H1 (cell line): ENCODE data around the gene CRHR1. TPM values are rescaled to one million over a fixed set of nuclear protein-coding genes. Genes with fewer than 3 reads are reported as not detected.
A peak's percentile ranks its signal among the peaks of the same experiment; 100 is the strongest.

Source experiments
- CBX5 ChIP-seq: fragments of 300-800, 300-1000 bp; sonication (generic); IDR thresholded peaks from 2 replicates; pipeline ENCODE4 v1.7.1; 2016; ENCODE audit warnings: antibody characterized with exemption, low read length, low read depth
- GTF2F1 ChIP-seq: IDR thresholded peaks from 2 replicates; pipeline ENCODE4 v1.6.1; 2012; ENCODE audit warnings: low read depth, low read length, improper control_type of control experiment, borderline replicate concordance
- KDM4A ChIP-seq: IDR thresholded peaks from one replicate; pipeline ENCODE4 v1.7.1; 2012; ENCODE audit warnings: low read depth, mild to moderate bottlenecking, moderate library complexity, low read length, inconsistent platforms; ENCODE audit not compliant: severe bottlenecking
- NRF1 ChIP-seq: IDR thresholded peaks from 2 replicates; pipeline ENCODE4 v1.6.1; 2011; ENCODE audit warnings: mild to moderate bottlenecking, low read depth, low read length, improper control_type of control experiment
- POLR2A ChIP-seq, 2 experiments: IDR thresholded peaks; 1 replicate in 1 of 2; 2 replicates in 1 of 2; pipeline ENCODE4 v1.6.1; 2011; ENCODE audit warnings: low read depth in 2 of 2, low read length in 2 of 2, mild to moderate bottlenecking in 2 of 2; ENCODE audit errors: control extremely low read depth in 1 of 2
- RNF2 ChIP-seq: fragments of 200-900, 300-1000 bp; sonication (generic); IDR thresholded peaks from 2 replicates; pipeline ENCODE4 v1.7.1; 2016; ENCODE audit warnings: borderline replicate concordance, low read depth, mild to moderate bottlenecking, antibody characterized with exemption, low read length; ENCODE audit not compliant: poor library complexity, severe bottlenecking; ENCODE audit errors: missing control alignments
- RXRA ChIP-seq: IDR thresholded peaks from 2 replicates; pipeline ENCODE4 v1.6.1; 2011; ENCODE audit warnings: low read depth, mild to moderate bottlenecking, low read length, moderate library complexity; ENCODE audit not compliant: insufficient read depth
- SIN3A ChIP-seq, 2 experiments: IDR thresholded peaks in 1 of 2; conservative IDR thresholded peaks in 1 of 2; 2 replicates each; pipeline ENCODE4 v1.6.1; 2011 to 2012; ENCODE audit warnings: low read length in 2 of 2, improper control_type of control experiment in 1 of 2, low read depth in 1 of 2, mild to moderate bottlenecking in 1 of 2
- TAF1 ChIP-seq: IDR thresholded peaks from 2 replicates; pipeline ENCODE4 v1.6.1; 2011; ENCODE audit warnings: mild to moderate bottlenecking, low read depth, low read length
- polyA plus RNA-seq, 7 experiments: library from polyadenylated mRNA; depleted of rRNA in 3 of 7; stranded (reverse) in 5 of 7; unstranded in 2 of 7; fragments of >200 nt in 5 of 7; fragments of 200-250 nt in 2 of 7; gene quantifications; 1 replicate in 5 of 7; 2 replicates in 1 of 7; 4 replicates in 1 of 7; pipeline versions ENCODE4 v1.2.1 to v1.2.3, GENCODE V29; 2011 to 2013; ENCODE audit warnings: missing spikeins in 2 of 7, mixed read lengths in 2 of 7
- total RNA-seq: library from RNA; stranded (reverse); fragmentation: NEBNext Ultra II Directional; extraction: Animal tissue kit (Norgen Biotek cat#: 25700); gene quantifications from 2 replicates; pipeline ENCODE4 v1.2.1, GENCODE V29; 2021
- TF ChIP-seq, protein P1 (sequence below): fragments of 300-600 bp; sonication (generic); IDR thresholded peaks from 2 replicates; pipeline ENCODE4 v1.7.1; 2012; ENCODE audit warnings: low read length, moderate library complexity, mild to moderate bottlenecking, inconsistent platforms; ENCODE audit not compliant: insufficient replicate concordance

CRHR1 gene
- total and polyA plus RNA-seq, 2 of the 8 experiments (the other 6 are each of a cell fraction or from before 2014, with no cell fraction given): 0.56 to 1.7 TPM

DNA sequence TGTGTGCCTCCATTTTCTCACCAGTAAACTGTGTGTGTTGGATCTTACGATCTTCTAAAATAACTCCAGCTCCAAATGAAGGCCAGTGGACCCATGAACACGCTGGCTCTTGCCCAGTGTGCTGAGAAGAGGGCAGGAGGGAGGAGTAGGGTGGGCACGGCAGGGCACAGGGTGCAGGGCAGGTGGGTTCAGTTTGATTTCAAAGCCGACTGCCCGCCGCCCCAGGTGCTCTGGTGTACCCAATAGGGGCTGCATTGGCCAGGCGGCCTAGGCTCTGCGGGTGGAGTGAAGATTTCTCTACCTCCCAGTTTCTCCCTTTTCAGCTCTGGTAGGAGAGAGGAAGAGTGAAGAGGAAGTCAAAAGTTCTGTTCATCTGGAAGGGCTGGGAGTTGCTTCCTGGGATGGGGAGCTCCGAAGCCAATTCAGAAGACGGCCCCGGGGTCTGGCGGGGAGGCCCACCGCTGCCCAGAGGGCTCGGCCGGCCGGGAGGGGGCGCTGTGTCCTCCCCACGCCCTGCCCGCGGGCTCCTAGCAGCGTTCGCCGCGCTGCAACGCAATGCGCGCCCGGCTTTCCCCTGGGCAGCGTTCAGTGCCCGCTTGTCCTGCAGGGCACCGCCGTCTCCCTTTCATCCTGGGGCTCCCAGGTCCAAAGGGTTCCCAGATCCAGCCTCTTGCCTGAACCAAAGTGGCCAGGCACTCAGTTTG lies 1.1 kb upstream of the CRHR1 start (continued):
- TF ChIP-seq, protein P1, sequence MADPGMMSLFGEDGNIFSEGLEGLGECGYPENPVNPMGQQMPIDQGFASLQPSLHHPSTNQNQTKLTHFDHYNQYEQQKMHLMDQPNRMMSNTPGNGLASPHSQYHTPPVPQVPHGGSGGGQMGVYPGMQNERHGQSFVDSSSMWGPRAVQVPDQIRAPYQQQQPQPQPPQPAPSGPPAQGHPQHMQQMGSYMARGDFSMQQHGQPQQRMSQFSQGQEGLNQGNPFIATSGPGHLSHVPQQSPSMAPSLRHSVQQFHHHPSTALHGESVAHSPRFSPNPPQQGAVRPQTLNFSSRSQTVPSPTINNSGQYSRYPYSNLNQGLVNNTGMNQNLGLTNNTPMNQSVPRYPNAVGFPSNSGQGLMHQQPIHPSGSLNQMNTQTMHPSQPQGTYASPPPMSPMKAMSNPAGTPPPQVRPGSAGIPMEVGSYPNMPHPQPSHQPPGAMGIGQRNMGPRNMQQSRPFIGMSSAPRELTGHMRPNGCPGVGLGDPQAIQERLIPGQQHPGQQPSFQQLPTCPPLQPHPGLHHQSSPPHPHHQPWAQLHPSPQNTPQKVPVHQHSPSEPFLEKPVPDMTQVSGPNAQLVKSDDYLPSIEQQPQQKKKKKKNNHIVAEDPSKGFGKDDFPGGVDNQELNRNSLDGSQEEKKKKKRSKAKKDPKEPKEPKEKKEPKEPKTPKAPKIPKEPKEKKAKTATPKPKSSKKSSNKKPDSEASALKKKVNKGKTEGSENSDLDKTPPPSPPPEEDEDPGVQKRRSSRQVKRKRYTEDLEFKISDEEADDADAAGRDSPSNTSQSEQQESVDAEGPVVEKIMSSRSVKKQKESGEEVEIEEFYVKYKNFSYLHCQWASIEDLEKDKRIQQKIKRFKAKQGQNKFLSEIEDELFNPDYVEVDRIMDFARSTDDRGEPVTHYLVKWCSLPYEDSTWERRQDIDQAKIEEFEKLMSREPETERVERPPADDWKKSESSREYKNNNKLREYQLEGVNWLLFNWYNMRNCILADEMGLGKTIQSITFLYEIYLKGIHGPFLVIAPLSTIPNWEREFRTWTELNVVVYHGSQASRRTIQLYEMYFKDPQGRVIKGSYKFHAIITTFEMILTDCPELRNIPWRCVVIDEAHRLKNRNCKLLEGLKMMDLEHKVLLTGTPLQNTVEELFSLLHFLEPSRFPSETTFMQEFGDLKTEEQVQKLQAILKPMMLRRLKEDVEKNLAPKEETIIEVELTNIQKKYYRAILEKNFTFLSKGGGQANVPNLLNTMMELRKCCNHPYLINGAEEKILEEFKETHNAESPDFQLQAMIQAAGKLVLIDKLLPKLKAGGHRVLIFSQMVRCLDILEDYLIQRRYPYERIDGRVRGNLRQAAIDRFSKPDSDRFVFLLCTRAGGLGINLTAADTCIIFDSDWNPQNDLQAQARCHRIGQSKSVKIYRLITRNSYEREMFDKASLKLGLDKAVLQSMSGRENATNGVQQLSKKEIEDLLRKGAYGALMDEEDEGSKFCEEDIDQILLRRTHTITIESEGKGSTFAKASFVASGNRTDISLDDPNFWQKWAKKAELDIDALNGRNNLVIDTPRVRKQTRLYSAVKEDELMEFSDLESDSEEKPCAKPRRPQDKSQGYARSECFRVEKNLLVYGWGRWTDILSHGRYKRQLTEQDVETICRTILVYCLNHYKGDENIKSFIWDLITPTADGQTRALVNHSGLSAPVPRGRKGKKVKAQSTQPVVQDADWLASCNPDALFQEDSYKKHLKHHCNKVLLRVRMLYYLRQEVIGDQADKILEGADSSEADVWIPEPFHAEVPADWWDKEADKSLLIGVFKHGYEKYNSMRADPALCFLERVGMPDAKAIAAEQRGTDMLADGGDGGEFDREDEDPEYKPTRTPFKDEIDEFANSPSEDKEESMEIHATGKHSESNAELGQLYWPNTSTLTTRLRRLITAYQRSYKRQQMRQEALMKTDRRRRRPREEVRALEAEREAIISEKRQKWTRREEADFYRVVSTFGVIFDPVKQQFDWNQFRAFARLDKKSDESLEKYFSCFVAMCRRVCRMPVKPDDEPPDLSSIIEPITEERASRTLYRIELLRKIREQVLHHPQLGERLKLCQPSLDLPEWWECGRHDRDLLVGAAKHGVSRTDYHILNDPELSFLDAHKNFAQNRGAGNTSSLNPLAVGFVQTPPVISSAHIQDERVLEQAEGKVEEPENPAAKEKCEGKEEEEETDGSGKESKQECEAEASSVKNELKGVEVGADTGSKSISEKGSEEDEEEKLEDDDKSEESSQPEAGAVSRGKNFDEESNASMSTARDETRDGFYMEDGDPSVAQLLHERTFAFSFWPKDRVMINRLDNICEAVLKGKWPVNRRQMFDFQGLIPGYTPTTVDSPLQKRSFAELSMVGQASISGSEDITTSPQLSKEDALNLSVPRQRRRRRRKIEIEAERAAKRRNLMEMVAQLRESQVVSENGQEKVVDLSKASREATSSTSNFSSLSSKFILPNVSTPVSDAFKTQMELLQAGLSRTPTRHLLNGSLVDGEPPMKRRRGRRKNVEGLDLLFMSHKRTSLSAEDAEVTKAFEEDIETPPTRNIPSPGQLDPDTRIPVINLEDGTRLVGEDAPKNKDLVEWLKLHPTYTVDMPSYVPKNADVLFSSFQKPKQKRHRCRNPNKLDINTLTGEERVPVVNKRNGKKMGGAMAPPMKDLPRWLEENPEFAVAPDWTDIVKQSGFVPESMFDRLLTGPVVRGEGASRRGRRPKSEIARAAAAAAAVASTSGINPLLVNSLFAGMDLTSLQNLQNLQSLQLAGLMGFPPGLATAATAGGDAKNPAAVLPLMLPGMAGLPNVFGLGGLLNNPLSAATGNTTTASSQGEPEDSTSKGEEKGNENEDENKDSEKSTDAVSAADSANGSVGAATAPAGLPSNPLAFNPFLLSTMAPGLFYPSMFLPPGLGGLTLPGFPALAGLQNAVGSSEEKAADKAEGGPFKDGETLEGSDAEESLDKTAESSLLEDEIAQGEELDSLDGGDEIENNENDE: no peak
- TF ChIP-seq SIN3A (conservative IDR thresholded peaks at IDR 0.05 in 1 of 2, IDR thresholded peaks at IDR 0.05 in 1 of 2; ENCODE audit: low read depth in 1 of 2, low read length in 2 of 2): 0 out of 4 replicates have a peak, but pooled peaks of 1 of the 2 experiments have one; percentile 42
- TF ChIP-seq RNF2: no peak
- no peak for TF ChIP-seq GTF2F1
- TF ChIP-seq KDM4A: no peak
- no peak for TF ChIP-seq POLR2A (IDR thresholded peaks at IDR 0.05; ENCODE audit: control extremely low read depth in 1 of 2, low read depth in 2 of 2, low read length in 2 of 2)
- no peak for TF ChIP-seq TAF1
- no peak for TF ChIP-seq CBX5
- TF ChIP-seq RXRA: no peak
- no peak for TF ChIP-seq NRF1
